PC-9 (cell line): Measurements from ENCODE around the gene PIGR. TPM values are rescaled to one million over a fixed set of nuclear protein-coding genes. Genes with fewer than 3 reads are reported as not detected.

ENCODE experiments used
- BruUV-seq: library from RNA; stranded (reverse); fragments of 400-500 nt; replicated peaks from 2 replicates; lab custom pipeline; 2021; lab: Mats Ljungman, UMichigan
- CTCF ChIA-PET: fragments of 300-600 bp; sonication (Branson Sonifier 250); formaldehyde crosslinking; loops from one replicate; lab custom pipeline; 2022; ENCODE audit warnings: antibody characterized with exemption; lab: Charles Lee
- POLR2A ChIA-PET: fragments of 300-600 bp; sonication (Branson Sonifier 250); formaldehyde crosslinking; loops from one replicate; lab custom pipeline; 2022; ENCODE audit warnings: antibody characterized with exemption; ENCODE audit not compliant: unreplicated experiment; lab: Charles Lee
- DNase-seq, 2 experiments: peaks; one replicate each; pipeline versions ENCODE4 v3.0.0 to v3.0.0-alpha.2; 2015 to 2022; ENCODE audit warnings: mixed read lengths in 1 of 2
- H2AFZ ChIP-seq: fragments of 200-600 bp; sonication (generic); 2 replicates; pipeline ENCODE4 v1.8.1; 2017; ENCODE audit warnings: antibody characterized with exemption
- H3F3A ChIP-seq: fragments of 200-600 bp; sonication (generic); 2 replicates; pipeline ENCODE4 v1.8.1; 2017; ENCODE audit warnings: antibody characterized with exemption, mild to moderate bottlenecking, low read depth; ENCODE audit not compliant: insufficient read depth
- H3K27ac ChIP-seq: fragments of 200-600 bp; sonication (generic); 2 replicates; pipeline ENCODE4 v1.6.1; 2016; ENCODE audit warnings: mixed run types
- H3K27me3 ChIP-seq: fragments of 200-600 bp; sonication (generic); 2 replicates; pipeline ENCODE4 v1.6.1; 2016; ENCODE audit warnings: low read depth, mixed run types; ENCODE audit not compliant: insufficient read depth
- H3K36me3 ChIP-seq: fragments of 200-600 bp; sonication (generic); 2 replicates; pipeline ENCODE4 v1.6.1; 2016; ENCODE audit warnings: low read depth, mixed run types
- H3K4me1 ChIP-seq: fragments of 200-600 bp; sonication (generic); replicated peaks from 2 replicates; pipeline ENCODE4 v1.6.1; 2016; ENCODE audit warnings: mixed run types; ENCODE audit not compliant: insufficient read depth
- H3K4me2 ChIP-seq: fragments of 200-600 bp; sonication (generic); 2 replicates; pipeline ENCODE4 v1.6.1; 2017; ENCODE audit warnings: mixed run types
- H3K4me3 ChIP-seq: fragments of 200-600 bp; sonication (generic); 2 replicates; pipeline ENCODE4 v1.6.1; 2016; ENCODE audit warnings: mixed run types
- H3K79me2 ChIP-seq: fragments of 200-600 bp; sonication (generic); 2 replicates; pipeline ENCODE4 v1.6.1; 2017; ENCODE audit warnings: low read depth, mixed run types
- H3K9me2 ChIP-seq: fragments of 200-600 bp; sonication (generic); 2 replicates; pipeline ENCODE4 v1.8.1; 2017; ENCODE audit warnings: mild to moderate bottlenecking; ENCODE audit not compliant: insufficient read depth
- H3K9me3 ChIP-seq: fragments of 200-600 bp; sonication (generic); 2 replicates; pipeline ENCODE4 v1.8.1; 2016; ENCODE audit warnings: low read depth; ENCODE audit not compliant: insufficient read depth
- H4K20me1 ChIP-seq: fragments of 200-600 bp; sonication (generic); 2 replicates; pipeline ENCODE4 v1.8.1; 2017; ENCODE audit not compliant: insufficient read depth
- EZH2 ChIP-seq: fragments of 200-600 bp; sonication (generic); IDR thresholded peaks from 2 replicates; pipeline ENCODE4 v1.8.0; 2017; ENCODE audit warnings: antibody characterized with exemption, low read depth
- intact Hi-C: fragments of 100-400 bp; cut with micrococcal nuclease; formaldehyde crosslinking; loops from one replicate; pipeline ENCODE4 v1.10.0; 2022; ENCODE audit not compliant: unreplicated experiment
- total RNA-seq: library from RNA; stranded (reverse); gene quantifications from 2 replicates; pipeline ENCODE4 v1.2.3, GENCODE V29; 2021
- TF ChIP-seq, protein P1 (sequence below): fragments of 200-600 bp; sonication (generic); conservative IDR thresholded peaks from 2 replicates; pipeline ENCODE4 v1.6.1; 2017; ENCODE audit warnings: mixed run types, antibody characterized with exemption, mild to moderate bottlenecking, moderate library complexity

PIGR gene
- total RNA-seq, 1 experiment from 2014 or later: not detected

DNA sequence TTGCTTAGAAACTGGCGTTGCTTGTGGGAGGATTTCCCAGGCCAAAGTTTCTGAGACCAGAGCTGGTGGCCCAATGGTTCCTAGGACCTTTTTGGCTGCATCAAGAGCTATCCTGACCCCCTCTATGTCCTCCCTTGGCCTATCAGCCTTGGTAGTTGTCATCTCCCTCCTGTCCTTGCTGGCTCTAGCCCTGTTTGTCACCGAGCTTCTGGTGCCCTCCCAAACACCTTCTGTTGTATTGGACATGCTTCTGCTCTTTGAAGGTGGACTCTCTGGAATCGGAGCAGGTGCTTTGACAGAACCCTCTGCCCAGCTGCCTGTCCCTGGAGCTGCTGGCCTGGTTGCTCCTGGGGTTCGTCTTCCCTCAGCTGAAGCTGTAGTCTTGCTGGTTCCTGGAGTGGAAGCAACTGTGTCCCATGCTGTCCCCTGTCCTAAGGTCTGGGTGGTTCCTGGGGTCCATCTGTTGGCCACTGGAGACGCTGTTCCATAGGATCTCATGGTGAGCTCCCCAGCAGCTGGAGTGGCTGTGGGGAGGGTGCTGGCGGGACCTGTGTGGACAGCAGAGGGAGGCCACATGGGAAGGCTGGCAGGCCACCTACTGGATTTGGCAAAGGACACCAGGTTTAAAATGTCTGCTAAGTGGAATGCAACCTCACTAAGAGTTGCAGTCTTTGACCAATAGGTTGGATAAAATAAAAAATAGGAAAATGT is 14.6 kb upstream of the PIGR start:
- ChIA-PET CTCF (no interaction called here), POLR2A (interaction anchor here (0.6 kb wide), 1 partner anchor 46 kb away, joined by 6 read pairs; no protein-coding TSS in a partner anchor)
- DNase-seq: no peak

GRCh38 chr1:206958144-206958543 is 11.9 kb upstream of the PIGR start:
- intact Hi-C loops: no loop called here
- Histone ChIP-seq H4K20me1 (no peaks in the 10 kb centered on the region), H3K9me2 (no peaks in the 10 kb centered on the region), H2AFZ (no peak overlapping the region), H3K27ac (no peak overlapping the region), H3K9me3 (no peaks in the 10 kb centered on the region), H3K36me3 (no peaks in the 10 kb centered on the region), H3F3A (no peaks in the 10 kb centered on the region), H3K79me2 (no peaks in the 10 kb centered on the region), H3K27me3 (no peaks in the 10 kb centered on the region), H3K4me1 (peaks cover 27% of the 10 kb centered on the region), H3K4me3 (no peak overlapping the region), H3K4me2 (no peak overlapping the region)
- no peak for DNase-seq
- no peak for TF ChIP-seq EZH2
- TF ChIP-seq, protein P1, sequence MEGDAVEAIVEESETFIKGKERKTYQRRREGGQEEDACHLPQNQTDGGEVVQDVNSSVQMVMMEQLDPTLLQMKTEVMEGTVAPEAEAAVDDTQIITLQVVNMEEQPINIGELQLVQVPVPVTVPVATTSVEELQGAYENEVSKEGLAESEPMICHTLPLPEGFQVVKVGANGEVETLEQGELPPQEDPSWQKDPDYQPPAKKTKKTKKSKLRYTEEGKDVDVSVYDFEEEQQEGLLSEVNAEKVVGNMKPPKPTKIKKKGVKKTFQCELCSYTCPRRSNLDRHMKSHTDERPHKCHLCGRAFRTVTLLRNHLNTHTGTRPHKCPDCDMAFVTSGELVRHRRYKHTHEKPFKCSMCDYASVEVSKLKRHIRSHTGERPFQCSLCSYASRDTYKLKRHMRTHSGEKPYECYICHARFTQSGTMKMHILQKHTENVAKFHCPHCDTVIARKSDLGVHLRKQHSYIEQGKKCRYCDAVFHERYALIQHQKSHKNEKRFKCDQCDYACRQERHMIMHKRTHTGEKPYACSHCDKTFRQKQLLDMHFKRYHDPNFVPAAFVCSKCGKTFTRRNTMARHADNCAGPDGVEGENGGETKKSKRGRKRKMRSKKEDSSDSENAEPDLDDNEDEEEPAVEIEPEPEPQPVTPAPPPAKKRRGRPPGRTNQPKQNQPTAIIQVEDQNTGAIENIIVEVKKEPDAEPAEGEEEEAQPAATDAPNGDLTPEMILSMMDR: no peak
- CTCF ChIA-PET: no interaction called here
- no TSS peak for BruUV-seq
- POLR2A ChIA-PET: no interaction called here

More for the DNA sequence above, 14.6 kb upstream of the PIGR start:
- Histone ChIP-seq H3K36me3 (no peaks in the 10 kb centered on the region), H3F3A (no peaks in the 10 kb centered on the region), H3K4me3 (no peak overlapping the region), H3K79me2 (no peaks in the 10 kb centered on the region), H3K4me2 (no peak overlapping the region), H3K9me2 (no peaks in the 10 kb centered on the region), H3K9me3 (no peaks in the 10 kb centered on the region), H3K27me3 (no peaks in the 10 kb centered on the region), H3K27ac (no peak overlapping the region), H3K4me1 (peaks cover under 1% of the 10 kb centered on the region; the same call in 1 of the 2 replicates), H4K20me1 (no peaks in the 10 kb centered on the region), H2AFZ (no peak overlapping the region)
- BruUV-seq: no TSS peak
- intact Hi-C loops: no loop called here
- TF ChIP-seq, protein P1: no peak
- no peak for TF ChIP-seq EZH2

GRCh38 chr1:206957639-206958038 is 11.4 kb upstream of the PIGR start:
- Histone ChIP-seq H3K79me2 (no peaks in the 10 kb centered on the region), H3K9me3 (no peaks in the 10 kb centered on the region), H4K20me1 (no peaks in the 10 kb centered on the region), H3K9me2 (no peaks in the 10 kb centered on the region), H2AFZ (no peak overlapping the region), H3K27me3 (no peaks in the 10 kb centered on the region), H3K4me1 (peaks cover 30% of the 10 kb centered on the region), H3K27ac (no peak overlapping the region), H3K4me2 (no peak overlapping the region), H3K36me3 (no peaks in the 10 kb centered on the region), H3K4me3 (no peak overlapping the region), H3F3A (no peaks in the 10 kb centered on the region)
- BruUV-seq: no TSS peak
- no peak for DNase-seq
- TF ChIP-seq, protein P1: no peak
- TF ChIP-seq EZH2: no peak
- intact Hi-C loops: no loop called here
- CTCF ChIA-PET: no interaction called here
- POLR2A ChIA-PET: no interaction called here
